HG03558 (cell line): ENCODE measurements around the gene CACNA1E.
A peak's percentile ranks its signal among the peaks of the same experiment; 100 is the strongest.

Experiments used
- ATAC-seq: cut with Tn5 transposase; IDR thresholded peaks from one replicate; pipeline ENCODE4 v1.9.1; 2021; ENCODE audit warnings: moderate number of reproducible peaks; ENCODE audit not compliant: unreplicated experiment; ENCODE audit errors: extremely low read depth

The CACNA1E gene

GRCh38 chr1:181739214-181739613 lies 255.9 kb downstream of the CACNA1E start:
- no peak for ATAC-seq

GRCh38 chr1:181742426-181742825 lies 259.1 kb downstream of the CACNA1E start:
- no peak for ATAC-seq

GRCh38 chr1:181743878-181744312 lies 260.6 kb downstream of the CACNA1E start:
- ATAC-seq = no peak

GRCh38 chr1:181746224-181746623 lies 262.9 kb downstream of the CACNA1E start:
- ATAC-seq = no peak

GRCh38 chr1:181748013-181748412 lies 264.7 kb downstream of the CACNA1E start:
- no peak for ATAC-seq

- ATAC-seq = no peak
Measured at GRCh38 chr1:181754103-181754502, 270.8 kb downstream of the CACNA1E start.

- no peak for ATAC-seq
Measured at GRCh38 chr1:181759481-181759880, 276.2 kb downstream of the CACNA1E start.

- ATAC-seq = no peak
Measured at GRCh38 chr1:181763736-181764135, 280.4 kb downstream of the CACNA1E start.

GRCh38 chr1:181765451-181766026 lies 282.2 kb downstream of the CACNA1E start:
- no peak for ATAC-seq

- no peak for ATAC-seq
Measured at GRCh38 chr1:181767001-181767708, 283.8 kb downstream of the CACNA1E start.

GRCh38 chr1:181768211-181768929 lies 285.1 kb downstream of the CACNA1E start:
- peak; percentile 77 for ATAC-seq

- no peak for ATAC-seq
Measured at GRCh38 chr1:181768930-181769280, 285.6 kb downstream of the CACNA1E start.

GRCh38 chr1:181769846-181770245 lies 286.5 kb downstream of the CACNA1E start:
- no peak for ATAC-seq

GRCh38 chr1:181772714-181773113 lies 289.4 kb downstream of the CACNA1E start:
- ATAC-seq = no peak

- no peak for ATAC-seq
Measured at GRCh38 chr1:181776044-181776443, 292.7 kb downstream of the CACNA1E start.

GRCh38 chr1:181777286-181777685 lies 294.0 kb downstream of the CACNA1E start:
- no peak for ATAC-seq

- ATAC-seq = no peak
Measured at GRCh38 chr1:181777812-181778211, 294.5 kb downstream of the CACNA1E start.

GRCh38 chr1:181778640-181779260 lies 295.4 kb downstream of the CACNA1E start:
- ATAC-seq = no peak

GRCh38 chr1:181779343-181779742 lies 296.0 kb downstream of the CACNA1E start:
- ATAC-seq = no peak

GRCh38 chr1:181783208-181783607 lies 299.9 kb downstream of the CACNA1E start:
- no peak for ATAC-seq
